ENCODE results near the gene FUS.
"Not testable (repeated sequence)": the region's sequence is repeated elsewhere in the genome, so short reads cannot be mapped to it uniquely, and the experiment has no call there.

Gene FUS

DNA sequence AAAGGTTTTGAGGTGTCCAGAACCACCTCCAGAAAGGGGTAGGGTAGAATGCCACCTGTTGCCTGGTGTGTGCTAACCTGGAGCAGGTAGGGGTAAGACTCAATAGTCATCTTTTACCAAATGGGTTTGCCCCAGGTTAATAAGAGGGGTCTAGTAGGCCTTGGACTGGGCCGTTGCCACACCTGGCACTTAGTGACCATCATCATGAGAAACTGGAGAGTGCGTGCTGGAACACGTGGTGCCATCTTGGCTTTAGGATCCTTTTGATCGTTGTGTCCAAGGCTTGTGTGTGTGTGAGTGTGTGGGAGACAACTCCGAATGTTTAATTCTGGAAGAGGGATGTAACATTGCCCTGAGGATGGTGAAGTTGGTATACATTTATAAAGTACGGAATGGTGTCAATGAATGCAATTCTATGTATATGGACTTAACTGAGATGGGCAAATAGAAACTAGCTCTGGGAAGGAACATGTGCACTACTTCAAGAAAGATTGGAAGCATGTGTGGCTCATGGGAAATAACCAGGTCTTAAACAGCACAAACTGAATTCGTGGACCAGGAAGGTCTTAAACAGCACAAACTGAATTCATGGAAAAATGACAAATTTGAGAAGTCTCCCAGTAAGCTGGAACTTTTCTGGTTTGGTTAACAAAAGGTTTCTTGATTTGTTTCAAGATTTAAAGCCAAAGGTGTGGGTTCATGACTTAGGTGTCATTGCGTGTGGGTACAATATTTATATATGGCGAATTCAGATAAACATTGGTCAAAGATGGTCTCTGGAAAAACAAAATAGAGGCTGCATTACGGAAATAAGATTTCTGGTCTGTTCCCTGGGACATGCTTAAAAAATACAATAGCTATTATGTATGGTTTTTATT, 7.2 kb downstream of the FUS start:
- DNase-seq: no peak

- DNase-seq: no peak
Observed at GRCh38 chr16:31187808-31188189, 7.9 kb downstream of the FUS start.

DNA sequence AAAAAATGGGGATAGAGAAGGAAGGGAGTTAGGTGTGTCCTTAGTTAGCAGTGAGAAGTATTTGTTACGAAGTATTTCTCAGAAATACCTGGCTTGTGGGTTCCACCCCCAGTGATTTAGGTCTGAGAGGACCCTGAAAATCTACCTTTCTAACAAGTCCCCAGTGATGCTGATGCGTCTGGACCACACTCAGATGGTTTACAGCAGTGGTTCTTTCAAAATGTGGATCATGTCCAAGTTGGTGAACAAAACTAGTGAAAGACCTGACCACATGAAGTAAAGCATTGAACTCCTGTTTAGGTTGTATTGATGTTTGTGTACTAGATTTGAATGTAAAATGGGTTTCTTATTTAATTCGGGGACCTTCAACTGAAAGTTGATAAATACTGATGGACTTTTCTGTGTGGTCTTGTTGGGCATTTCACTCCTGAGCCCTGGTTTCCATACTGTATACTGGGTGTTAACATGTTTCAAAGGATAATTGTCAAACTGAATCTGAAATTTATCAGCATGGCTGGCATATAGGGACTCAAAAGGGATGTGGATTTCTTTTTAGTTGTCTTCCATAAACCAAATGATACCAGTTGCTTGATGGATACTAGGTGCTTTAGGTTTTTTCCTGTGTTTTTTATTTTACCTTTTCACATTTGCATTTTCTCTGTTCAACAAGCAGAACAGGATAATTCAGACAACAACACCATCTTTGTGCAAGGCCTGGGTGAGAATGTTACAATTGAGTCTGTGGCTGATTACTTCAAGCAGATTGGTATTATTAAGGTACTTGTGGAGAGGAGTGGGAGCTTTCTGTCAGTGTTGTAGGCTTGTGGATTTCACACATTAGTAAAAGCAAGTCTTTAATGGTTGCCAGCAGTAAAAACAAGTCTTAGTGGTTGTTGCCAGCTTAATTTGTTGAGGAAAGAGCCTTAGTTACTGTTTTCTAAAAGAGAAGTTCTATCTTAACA, 8.8 kb downstream of the FUS start:
- DNase-seq: no peak

DNA sequence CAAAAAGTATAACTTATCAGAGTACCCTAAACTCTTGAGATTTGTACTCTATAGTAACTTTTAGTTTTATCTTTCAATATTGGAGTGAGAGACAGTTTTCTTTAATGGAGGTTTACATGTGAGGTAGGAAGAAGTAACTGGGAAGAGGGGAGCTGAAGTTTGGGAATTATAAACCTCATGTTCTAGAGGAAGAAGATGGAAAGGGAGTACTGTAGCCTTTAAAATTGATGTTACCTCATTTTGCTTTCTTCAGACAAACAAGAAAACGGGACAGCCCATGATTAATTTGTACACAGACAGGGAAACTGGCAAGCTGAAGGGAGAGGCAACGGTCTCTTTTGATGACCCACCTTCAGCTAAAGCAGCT, 9.5 kb downstream of the FUS start:
- DNase-seq: no peak

DNA sequence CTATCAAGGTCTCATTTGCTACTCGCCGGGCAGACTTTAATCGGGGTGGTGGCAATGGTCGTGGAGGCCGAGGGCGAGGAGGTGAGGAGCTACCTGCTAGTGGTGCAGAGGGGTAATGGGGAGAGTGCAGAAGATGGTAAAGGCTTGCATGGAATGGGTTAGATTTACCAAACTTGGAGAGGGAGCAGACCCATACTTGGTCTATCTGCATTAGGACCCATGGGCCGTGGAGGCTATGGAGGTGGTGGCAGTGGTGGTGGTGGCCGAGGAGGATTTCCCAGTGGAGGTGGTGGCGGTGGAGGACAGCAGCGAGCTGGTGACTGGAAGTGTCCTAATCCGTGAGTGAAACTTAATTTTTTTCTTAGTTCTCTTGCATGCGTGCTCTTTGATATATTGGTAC, 10.1 kb downstream of the FUS start:
- DNase-seq: no peak

DNA sequence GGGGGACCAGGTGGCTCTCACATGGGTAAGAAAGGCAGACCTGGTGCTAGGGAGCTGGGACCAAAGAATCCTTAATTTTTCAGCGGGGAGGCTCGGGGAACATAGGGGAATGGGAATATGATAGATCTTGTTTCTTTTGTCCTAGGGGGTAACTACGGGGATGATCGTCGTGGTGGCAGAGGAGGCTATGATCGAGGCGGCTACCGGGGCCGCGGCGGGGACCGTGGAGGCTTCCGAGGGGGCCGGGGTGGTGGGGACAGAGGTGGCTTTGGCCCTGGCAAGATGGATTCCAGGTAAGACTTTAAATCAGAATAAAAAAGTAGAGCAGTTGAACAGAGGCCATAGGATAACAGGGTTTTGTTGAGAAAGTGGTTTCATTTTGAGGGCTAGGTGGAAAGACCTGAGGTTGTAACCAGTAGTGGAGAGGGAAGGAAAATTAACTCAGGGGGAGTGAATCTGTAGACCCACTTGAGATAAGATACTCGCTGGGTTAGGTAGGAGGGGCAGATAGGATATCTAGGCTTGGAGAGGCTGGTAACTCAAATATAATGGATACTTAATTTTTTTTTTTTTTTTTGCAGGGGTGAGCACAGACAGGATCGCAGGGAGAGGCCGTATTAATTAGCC, 11.0 kb downstream of the FUS start:
- DNase-seq: no peak

DNA sequence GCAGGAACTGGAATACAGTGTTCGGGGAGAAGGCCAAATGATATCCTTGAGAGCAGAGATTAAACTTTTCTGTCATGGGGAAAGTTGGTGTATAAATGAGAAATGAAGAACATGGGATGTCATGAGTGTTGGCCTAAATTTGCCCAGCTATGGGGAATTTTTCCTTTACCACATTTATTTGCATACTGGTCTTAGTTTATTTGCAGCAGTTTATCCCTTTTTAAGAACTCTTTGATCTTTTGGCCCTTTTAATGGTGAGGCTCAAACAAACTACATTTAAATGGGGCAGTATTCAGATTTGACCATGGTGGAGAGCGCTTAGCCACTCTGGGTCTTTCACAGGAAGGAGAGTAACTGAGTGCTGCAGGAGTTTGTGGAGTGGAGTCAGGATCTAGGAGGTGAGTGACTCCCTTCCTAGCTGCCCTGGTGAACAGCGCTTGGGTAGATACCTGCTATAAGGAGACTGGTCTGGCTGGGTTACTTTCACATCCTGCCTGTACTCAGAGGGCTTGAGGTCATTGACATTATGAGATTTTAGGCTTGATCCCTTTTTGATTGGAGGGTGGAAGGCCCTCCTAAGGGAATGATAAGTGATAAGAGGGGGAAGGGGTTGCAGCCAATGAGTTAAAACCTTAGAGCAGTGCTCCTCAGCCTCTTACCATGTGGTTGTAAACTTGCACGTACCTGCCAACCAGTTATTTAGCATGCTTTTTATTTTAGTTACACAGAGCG, 11.9 kb downstream of the FUS start:
- no peak for DNase-seq

GRCh38 chr16:31192856-31193642, 13.1 kb downstream of the FUS start:
- DNase-seq: no peak

GRCh38 chr16:31193874-31194273, 13.9 kb downstream of the FUS start:
- DNase-seq: no peak

DNA sequence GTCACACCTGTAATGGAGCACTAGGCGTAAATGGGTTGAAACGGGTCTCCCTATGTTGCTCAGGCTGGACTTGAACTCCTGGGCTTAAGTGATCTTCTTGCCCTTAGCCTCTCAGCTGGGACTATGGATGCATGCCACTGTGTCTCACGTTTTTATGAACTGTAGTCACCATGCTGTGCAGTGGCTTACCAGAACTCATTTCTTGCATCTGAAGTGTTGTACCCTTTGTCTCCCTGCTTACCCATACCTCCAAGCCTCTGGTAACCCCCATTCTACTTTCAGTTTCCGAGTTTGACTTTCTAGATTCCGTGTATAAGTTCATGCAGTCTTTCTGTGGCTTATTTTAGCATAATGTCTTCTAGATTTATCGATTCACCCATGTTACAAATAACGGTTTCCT, 15.0 kb downstream of the FUS start:
- DNase-seq: no peak

DNA sequence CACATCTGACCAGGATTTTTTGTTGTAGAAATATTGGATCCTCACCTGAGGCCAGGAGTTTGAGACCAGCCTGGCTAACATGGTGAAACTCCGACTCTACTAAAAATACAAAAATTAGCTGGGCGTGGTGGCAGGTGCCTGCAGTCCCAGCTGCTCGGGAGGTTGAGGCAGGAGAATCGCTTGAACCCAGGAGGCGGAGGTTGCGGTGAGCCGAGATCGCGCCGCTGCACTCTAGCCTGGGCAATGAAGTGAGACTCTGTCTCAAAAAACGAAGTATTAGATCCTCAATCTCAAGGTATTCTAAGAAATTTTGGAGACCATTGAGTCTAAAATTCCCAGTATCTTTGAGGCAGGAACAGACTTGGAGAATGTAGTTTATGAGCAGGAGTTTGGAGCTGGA, 15.9 kb downstream of the FUS start:
- not testable (repeated sequence) for DNase-seq

DNA sequence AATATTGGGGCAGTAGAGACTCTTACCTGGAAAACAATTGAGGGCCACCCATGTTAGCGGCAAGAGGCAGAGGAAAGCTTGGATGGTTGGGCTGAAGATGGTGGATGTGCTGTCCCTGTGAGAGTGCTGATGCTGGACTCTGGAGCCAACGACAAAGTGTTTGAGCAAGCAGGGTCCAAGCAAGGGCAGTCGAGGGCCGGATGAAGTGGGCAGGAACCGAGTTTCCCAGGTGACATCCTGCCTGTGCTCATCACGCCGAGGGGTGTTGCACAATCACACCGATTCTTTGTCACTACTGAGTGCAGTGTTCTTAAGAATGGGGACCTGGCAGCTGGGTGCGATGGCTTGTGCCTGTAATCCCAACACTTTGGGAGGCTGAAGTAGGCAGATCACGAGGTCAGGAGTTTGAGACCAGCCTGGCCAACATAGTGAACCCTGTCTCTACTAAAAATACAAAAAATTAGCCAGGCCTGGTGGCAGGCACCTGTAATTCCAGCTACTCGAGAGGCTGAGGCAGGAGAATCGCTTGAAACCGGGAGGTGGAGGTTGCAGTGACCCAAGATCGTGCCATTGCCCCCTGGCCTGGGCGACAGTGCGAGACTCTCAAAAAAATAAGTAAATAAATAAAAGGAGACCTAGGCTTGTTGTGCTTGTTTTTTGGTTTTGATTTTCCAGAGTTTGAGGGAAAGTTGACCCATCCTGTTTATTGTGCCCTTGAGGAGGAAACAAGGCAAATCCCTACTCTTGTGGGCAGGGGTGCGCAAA, 16.6 kb downstream of the FUS start:
- peak in 1 of 2 donors; percentile 11 for DNase-seq

- DNase-seq: peak; percentile 36 to 47
Observed at GRCh38 chr16:31198207-31198882, 18.4 kb downstream of the FUS start.

- DNase-seq: no peak
Observed at GRCh38 chr16:31199430-31200041, 19.6 kb downstream of the FUS start.

DNA sequence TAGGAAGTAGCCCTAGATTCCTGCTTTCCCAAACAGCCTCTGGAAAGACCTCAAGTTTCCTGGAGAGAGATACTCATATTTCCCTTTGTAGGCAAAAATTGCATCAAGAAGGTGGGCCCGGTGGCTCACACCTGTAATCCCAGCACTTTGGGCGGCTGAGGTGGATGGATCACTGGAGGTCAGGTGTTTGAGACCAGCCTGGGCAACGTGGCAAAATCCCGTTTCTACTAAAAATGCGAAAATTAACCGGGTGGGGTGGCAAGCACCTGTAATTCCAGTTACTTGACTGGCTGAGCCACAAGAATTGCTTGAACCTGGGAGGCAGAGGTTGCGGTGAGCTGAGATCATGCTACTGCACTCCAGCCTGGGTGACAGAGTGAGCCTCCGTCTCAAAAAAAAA, 20.2 kb downstream of the FUS start:
- not testable (repeated sequence) for DNase-seq

DNA sequence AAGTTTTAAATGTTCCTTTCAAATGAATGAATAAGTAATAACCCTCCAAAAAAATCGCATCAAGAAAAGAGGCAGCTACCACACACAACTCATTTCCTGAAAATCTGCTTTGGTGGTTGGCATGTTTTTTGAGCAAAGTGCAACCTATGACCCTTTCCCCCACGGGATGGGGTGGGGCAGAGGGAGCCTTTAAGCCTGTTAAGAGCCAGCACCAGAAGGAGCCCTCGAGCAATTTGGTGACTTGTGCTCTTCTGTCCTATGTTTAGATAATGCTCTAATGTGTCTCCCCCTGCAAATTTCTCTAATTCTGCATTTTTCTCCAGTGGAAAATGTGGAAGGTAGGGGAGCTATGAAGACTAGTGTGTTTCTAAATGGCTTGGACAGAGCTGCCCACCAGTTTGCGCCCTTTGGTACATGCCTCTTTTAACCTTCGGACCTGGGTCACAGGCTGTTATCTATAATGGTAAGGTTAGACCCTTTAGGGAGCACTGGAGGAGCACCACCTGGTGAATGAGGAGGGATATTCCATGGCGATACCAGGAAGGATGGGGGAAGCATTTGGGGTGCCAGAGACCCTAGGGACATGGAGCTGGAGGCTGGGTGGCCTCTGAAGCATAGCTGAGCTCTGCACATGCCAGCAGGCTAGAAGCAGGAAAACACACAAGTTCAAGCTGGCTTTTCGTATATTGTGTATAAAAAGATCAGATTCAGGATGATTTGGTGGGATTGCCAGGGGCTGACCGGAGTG, 21.1 kb downstream of the FUS start:
- DNase-seq: peak; percentile 66 to 77

- peak; percentile 62 to 78 for DNase-seq
Observed at GRCh38 chr16:31201582-31202413, 21.9 kb downstream of the FUS start.
